Right renal cortex interstitium (tissue), 3 donors: ENCODE data around the gene SEC14L1. TPM values are rescaled to one million over a fixed set of nuclear protein-coding genes. Genes with fewer than 3 reads are reported as not detected.
"Not testable (repeated sequence)": the region's sequence is repeated elsewhere in the genome, so short reads cannot be mapped to it uniquely, and the experiment has no call there.

Source experiments
- DNase-seq, 3 donors: peaks; one replicate each; pipeline ENCODE4 v3.0.0-alpha.2; 2013; ENCODE audit warnings: low read depth in 3 of 3, low spot score in 2 of 3
- polyA plus RNA-seq, 3 donors: library from polyadenylated mRNA; unstranded; fragments of 120-200 nt; gene quantifications; one replicate each; pipeline ENCODE4 v1.2.1, GENCODE V29; 2013; ENCODE audit not compliant: insufficient read length in 3 of 3

The SEC14L1 gene
- polyA plus RNA-seq, 3 donors = 92.5 to 101 (median 97.3) TPM

- DNase-seq = no peak
Measured at GRCh38 chr17:77254951-77255825, 114.4 kb downstream of the SEC14L1 start.

GRCh38 chr17:77255970-77256369 lies 115.2 kb downstream of the SEC14L1 start:
- DNase-seq = not testable (repeated sequence)

DNA sequence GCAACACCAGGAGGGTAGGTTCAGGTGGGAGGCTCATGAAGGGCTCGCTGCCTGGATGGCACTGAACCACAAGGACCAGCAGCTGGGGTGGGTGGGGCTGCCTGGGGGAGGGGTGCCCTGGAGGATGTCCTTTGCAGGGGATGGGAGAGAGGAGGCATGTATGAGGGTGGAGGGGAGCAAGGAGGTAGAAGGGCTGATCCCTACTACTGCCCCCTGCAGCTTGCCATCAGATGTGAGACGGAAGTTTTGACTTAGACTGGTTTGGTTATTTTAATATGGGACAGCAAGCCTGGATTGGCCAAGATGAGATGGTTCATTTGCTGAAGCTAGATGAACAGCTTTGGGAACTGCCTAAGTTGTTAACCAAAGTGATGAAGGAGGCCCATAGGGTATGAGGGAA lies 115.9 kb downstream of the SEC14L1 start:
- DNase-seq = no peak

DNA sequence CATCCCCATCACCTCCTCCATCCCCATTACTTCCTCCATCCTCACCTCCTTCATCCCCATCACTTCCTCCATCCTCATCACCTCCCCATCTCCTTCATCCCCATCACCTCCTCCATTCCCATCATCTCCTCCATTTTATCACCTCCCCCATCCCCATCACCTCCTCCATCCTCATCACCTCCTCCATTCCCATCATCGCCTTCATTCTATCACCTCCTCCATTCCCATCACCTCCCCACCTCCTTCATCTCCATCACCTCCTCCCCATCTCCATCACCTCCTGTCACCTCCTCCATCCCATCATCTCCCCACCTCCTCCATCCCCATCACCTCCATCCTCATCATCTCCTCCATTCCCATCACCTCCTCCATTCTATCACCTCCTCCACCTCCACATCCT lies 116.4 kb downstream of the SEC14L1 start:
- DNase-seq = no peak

DNA sequence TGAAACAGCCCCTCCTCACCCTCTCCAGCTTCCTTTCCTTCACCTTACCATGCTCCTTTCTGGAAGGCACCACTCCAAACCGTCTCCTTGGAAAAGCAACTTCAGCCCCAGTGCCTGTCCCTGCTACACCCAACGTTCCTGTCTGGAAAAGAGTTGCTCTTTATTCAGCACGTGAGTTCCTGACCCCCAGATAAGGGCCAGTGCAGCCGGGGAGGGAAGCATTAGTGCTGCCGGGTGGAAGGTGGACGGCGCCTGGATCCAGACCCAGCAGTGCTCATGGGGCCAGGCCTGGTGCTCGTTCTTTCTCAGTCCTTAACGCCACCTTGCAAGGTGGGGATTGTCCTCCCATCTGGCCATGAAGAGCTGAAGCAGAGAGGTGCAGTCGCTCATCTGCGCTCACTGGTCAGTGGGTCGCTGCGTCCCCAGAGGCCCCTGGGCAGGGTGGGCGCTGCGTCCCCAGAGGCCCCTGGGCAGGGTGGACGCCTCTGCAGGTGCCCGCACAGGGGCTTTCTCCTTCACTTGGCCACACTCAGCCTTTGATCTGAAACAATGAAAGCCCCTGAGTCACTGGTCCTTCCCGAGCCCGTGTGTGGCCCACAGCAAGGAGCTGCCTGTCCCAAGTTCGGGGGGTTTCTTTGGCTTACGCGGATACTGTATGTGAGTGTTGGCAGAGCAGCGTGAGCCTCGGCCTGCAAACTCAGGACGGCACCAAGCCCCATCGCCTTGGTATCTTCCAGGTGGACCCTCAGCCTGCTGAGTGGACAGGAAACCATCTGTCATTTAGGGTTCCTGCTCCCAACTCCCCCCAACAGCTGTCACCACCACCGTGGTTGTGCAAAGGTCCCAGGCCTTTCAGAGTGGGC lies 117.1 kb downstream of the SEC14L1 start:
- no peak for DNase-seq

GRCh38 chr17:77258638-77259037 lies 117.9 kb downstream of the SEC14L1 start:
- DNase-seq = no peak

- DNase-seq = no peak
Measured at GRCh38 chr17:77264617-77265230, 124.0 kb downstream of the SEC14L1 start.

DNA sequence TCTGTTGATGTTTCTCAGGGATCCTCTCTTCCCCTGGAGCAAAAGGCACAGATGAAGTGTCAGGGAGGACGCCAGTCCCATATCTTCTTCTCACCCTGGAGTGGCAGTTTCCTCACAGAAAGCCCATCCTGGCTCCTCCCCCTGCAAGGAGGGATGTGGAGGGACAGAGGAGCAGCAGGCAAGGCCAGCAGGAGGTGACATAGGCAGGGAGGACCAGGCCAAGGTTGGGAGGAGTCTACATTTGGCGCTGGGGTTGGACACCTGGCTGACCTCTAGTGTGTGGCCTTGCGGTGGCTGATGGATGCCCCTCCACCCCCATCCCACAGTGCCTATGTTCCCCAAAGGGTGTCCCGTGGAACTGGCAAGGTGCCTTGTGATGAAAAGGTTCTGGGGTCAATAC lies 125.4 kb downstream of the SEC14L1 start:
- DNase-seq = no peak
